H9 (cell line): ENCODE results near the gene MAD1L1. TPM values are rescaled to one million over a fixed set of nuclear protein-coding genes. Genes with fewer than 3 reads are reported as not detected.

Experiments
- DNase-seq: peaks from one replicate; pipeline ENCODE4 v3.0.0-alpha.2; 2017
- H2AFZ ChIP-seq: one replicate; pipeline ENCODE4 v1.6.1; 2013; ENCODE audit warnings: mild to moderate bottlenecking, low read length, control low read depth, moderate library complexity
- H2AK5ac ChIP-seq: 2 replicates; pipeline ENCODE4 v1.6.1; 2013; ENCODE audit warnings: low read length, control low read depth, mixed read lengths; ENCODE audit not compliant: insufficient read length
- H2BK120ac ChIP-seq: one replicate; pipeline ENCODE4 v1.6.1; 2013; ENCODE audit warnings: low read depth, mild to moderate bottlenecking, low read length, control low read depth, inconsistent platforms; ENCODE audit not compliant: poor library complexity, severe bottlenecking
- H2BK12ac ChIP-seq: 2 replicates; pipeline ENCODE4 v1.6.1; 2013; ENCODE audit warnings: low read length, control low read depth, mixed read lengths, low read depth; ENCODE audit not compliant: insufficient read length
- H2BK15ac ChIP-seq: 2 replicates; pipeline ENCODE4 v1.6.1; 2013; ENCODE audit warnings: low read depth, low read length, control low read depth
- H2BK20ac ChIP-seq: one replicate; pipeline ENCODE4 v1.6.1; 2013; ENCODE audit warnings: low read depth, mild to moderate bottlenecking, low read length, control low read depth, inconsistent platforms; ENCODE audit not compliant: poor library complexity, severe bottlenecking
- H2BK5ac ChIP-seq: 2 replicates; pipeline ENCODE4 v1.6.1; 2013; ENCODE audit warnings: low read length, control low read depth, mixed read lengths; ENCODE audit not compliant: insufficient read length
- H3K14ac ChIP-seq: 2 replicates; pipeline ENCODE4 v1.6.1; 2013; ENCODE audit warnings: low read length, control low read depth; ENCODE audit not compliant: insufficient read depth
- H3K18ac ChIP-seq: 2 replicates; pipeline ENCODE4 v1.6.1; 2013; ENCODE audit warnings: low read depth, mild to moderate bottlenecking, mixed read lengths, low read length, control low read depth; ENCODE audit not compliant: insufficient read length
- H3K23ac ChIP-seq: 2 replicates; pipeline ENCODE4 v1.6.1; 2013; ENCODE audit warnings: low read length, control low read depth, mixed read lengths, low read depth; ENCODE audit not compliant: insufficient read length
- H3K23me2 ChIP-seq: 2 replicates; pipeline ENCODE4 v1.6.1; 2013; ENCODE audit warnings: low read depth, mild to moderate bottlenecking, mixed read lengths, low read length, control low read depth; ENCODE audit not compliant: insufficient read length, poor library complexity, severe bottlenecking
- H3K27ac ChIP-seq: 2 replicates; pipeline ENCODE4 v1.5.1; 2013; ENCODE audit warnings: low read length, control low read depth, mixed read lengths, low read depth; ENCODE audit not compliant: insufficient read length
- H3K27me3 ChIP-seq: 2 replicates; pipeline ENCODE4 v1.6.1; 2013; ENCODE audit warnings: low read length, control low read depth, inconsistent platforms; ENCODE audit not compliant: insufficient read depth
- H3K4ac ChIP-seq: 2 replicates; pipeline ENCODE4 v1.6.1; 2013; ENCODE audit warnings: low read depth, mild to moderate bottlenecking, control low read depth, inconsistent platforms, low read length, moderate library complexity
- H3K4me1 ChIP-seq: 2 replicates; pipeline ENCODE4 v1.6.1; 2013; ENCODE audit warnings: low read length, control low read depth, inconsistent platforms; ENCODE audit not compliant: insufficient read depth
- H3K4me2 ChIP-seq: 2 replicates; pipeline ENCODE4 v1.6.1; 2013; ENCODE audit warnings: low read length, control low read depth, mixed read lengths; ENCODE audit not compliant: insufficient read length, insufficient read depth
- H3K56ac ChIP-seq: 2 replicates; pipeline ENCODE4 v1.6.1; 2013; ENCODE audit warnings: low read depth, mild to moderate bottlenecking, mixed read lengths, low read length, control low read depth; ENCODE audit not compliant: insufficient read length
- H3K79me1 ChIP-seq: 2 replicates; pipeline ENCODE4 v1.6.1; 2013; ENCODE audit warnings: low read depth, mild to moderate bottlenecking, moderate library complexity, low read length, control low read depth, inconsistent platforms; ENCODE audit not compliant: insufficient read depth, poor library complexity, severe bottlenecking
- H3K79me2 ChIP-seq: 2 replicates; pipeline ENCODE4 v1.6.1; 2013; ENCODE audit warnings: low read length, control low read depth, inconsistent platforms; ENCODE audit not compliant: insufficient read depth
- H3K9ac ChIP-seq: 2 replicates; pipeline ENCODE4 v1.6.1; 2013; ENCODE audit warnings: low read length, control low read depth, mixed read lengths; ENCODE audit not compliant: insufficient read length; ENCODE audit errors: extremely low read depth
- H3K9me3 ChIP-seq: one replicate; pipeline ENCODE4 v1.6.1; 2013; ENCODE audit warnings: low read depth, low read length, inconsistent platforms; ENCODE audit not compliant: control insufficient read depth
- H3T11ph ChIP-seq: one replicate; pipeline ENCODE4 v1.6.1; 2013; ENCODE audit warnings: mild to moderate bottlenecking, low read length, control low read depth, inconsistent platforms
- H4K20me1 ChIP-seq: one replicate; pipeline ENCODE4 v1.6.1; 2013; ENCODE audit not compliant: control insufficient read depth, insufficient read length, insufficient read depth
- H4K5ac ChIP-seq: 2 replicates; pipeline ENCODE4 v1.6.1; 2013; ENCODE audit warnings: low read depth, mild to moderate bottlenecking, mixed read lengths, low read length, control low read depth; ENCODE audit not compliant: insufficient read length
- H4K8ac ChIP-seq: replicated peaks from 2 replicates; pipeline ENCODE4 v1.6.1; 2013; ENCODE audit warnings: low read length, control low read depth, mixed read lengths, low read depth; ENCODE audit not compliant: insufficient read length
- H4K91ac ChIP-seq: 2 replicates; pipeline ENCODE4 v1.6.1; 2013; ENCODE audit warnings: low read depth, mild to moderate bottlenecking, moderate library complexity, mixed read lengths, low read length, control low read depth; ENCODE audit not compliant: insufficient read length
- H3K27ac Mint-ChIP-seq, 3 experiments: 2 replicates in 2 of 3; 3 replicates in 1 of 3; pipeline ENCODE4 v1.8.0; 2020 to 2021; ENCODE audit warnings: mixed read lengths in 3 of 3, mild to moderate bottlenecking in 1 of 3, moderate library complexity in 1 of 3
- H3K27me3 Mint-ChIP-seq: 2 replicates; pipeline ENCODE4 v1.8.0; 2021; ENCODE audit warnings: low read depth, mild to moderate bottlenecking, moderate library complexity, mixed read lengths
- H3K36me3 Mint-ChIP-seq, 3 experiments: 2 replicates in 2 of 3; 3 replicates in 1 of 3; pipeline ENCODE4 v1.8.0; 2020 to 2021; ENCODE audit warnings: low read depth in 3 of 3, mixed read lengths in 3 of 3; ENCODE audit not compliant: insufficient read depth in 1 of 3
- H3K4me1 Mint-ChIP-seq, 2 experiments: 2 replicates each; pipeline ENCODE4 v1.8.0; 2020; ENCODE audit warnings: mixed read lengths in 2 of 2
- H3K4me3 Mint-ChIP-seq, 2 experiments: 2 replicates in 1 of 2; 3 replicates in 1 of 2; pipeline ENCODE4 v1.8.0; 2020 to 2021; ENCODE audit warnings: mild to moderate bottlenecking in 2 of 2, mixed read lengths in 2 of 2, moderate library complexity in 1 of 2
- H3K9me3 Mint-ChIP-seq, 2 experiments: 2 replicates in 1 of 2; 3 replicates in 1 of 2; pipeline ENCODE4 v1.8.0; 2020; ENCODE audit warnings: mild to moderate bottlenecking in 2 of 2, mixed read lengths in 2 of 2, moderate library complexity in 1 of 2
- WGBS: extraction: QIAGEN DNeasy Blood & Tissue Kit; methylation state at CpG from one replicate; pipeline ENCODE4 v1.1.7; 2013; ENCODE audit warnings: missing lambda C conversion rate, low lambda C conversion rate, mixed read lengths; ENCODE audit not compliant: insufficient read length; ENCODE audit errors: extremely low coverage; 5-methylcytosine and 5-hydroxymethylcytosine counted together
- total RNA-seq: library from RNA; stranded (reverse); gene quantifications from 2 replicates; pipeline ENCODE4 v1.2.1, GENCODE V29; 2021
- TF ChIP-seq, protein P1 (sequence below): fragments of 200-600 bp; sonication (generic); conservative IDR thresholded peaks from 3 replicates; pipeline ENCODE4 v1.8.0; 2021; ENCODE audit warnings: antibody characterized with exemption, mild to moderate bottlenecking

MAD1L1 gene
- total RNA-seq, 1 experiment from 2014 or later = 39.0 TPM

DNA sequence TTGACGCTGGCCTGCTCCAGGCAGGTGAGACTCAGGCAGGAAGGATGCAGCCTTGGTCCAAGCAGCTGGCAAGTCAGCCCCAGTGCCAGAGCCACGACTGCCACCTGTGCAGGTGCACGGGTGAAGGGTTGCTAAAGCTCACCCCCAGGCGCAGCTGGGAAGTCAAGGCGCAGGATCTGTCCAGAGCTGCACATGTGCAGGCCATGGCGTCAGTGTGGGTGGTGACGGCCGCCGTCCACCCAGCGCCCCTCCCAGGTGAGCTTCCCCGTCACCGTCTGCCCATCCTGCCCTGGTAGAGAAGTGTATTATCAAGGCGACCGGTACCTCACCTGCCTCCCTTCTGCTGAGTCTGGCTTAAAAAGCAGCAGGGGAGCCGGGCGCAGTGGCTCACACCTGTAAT is 110.1 kb downstream of the MAD1L1 start:
- H2AK5ac ChIP-seq = no peak overlapping the region
- no peak overlapping the region for H2BK12ac ChIP-seq
- H3K27ac Mint-ChIP-seq = no peak overlapping the region
- H3K36me3 Mint-ChIP-seq = peaks cover 2 to 4% (median 4%) of the 10 kb centered on the region in 3 experiments; a peak in 3 of 7 replicates
- no peak overlapping the region for H2AFZ ChIP-seq
- H3K14ac ChIP-seq = no peak overlapping the region
- H3K56ac ChIP-seq = no peak overlapping the region
- no peak for DNase-seq
- H3K4me2 ChIP-seq = no peak overlapping the region
- H3K27ac ChIP-seq = no peak overlapping the region
- H3K9me3 ChIP-seq = no peaks in the 10 kb centered on the region
- H2BK15ac ChIP-seq = no peak overlapping the region
- H3K4me1 ChIP-seq = no peaks in the 10 kb centered on the region
- H3T11ph ChIP-seq = no peak overlapping the region
- H2BK20ac ChIP-seq = no peak overlapping the region
- no peaks in the 10 kb centered on the region for H3K23me2 ChIP-seq
- H3K27me3 ChIP-seq = no peaks in the 10 kb centered on the region
- no peaks in the 10 kb centered on the region; the same call in 1 of the 2 replicates for H3K27me3 Mint-ChIP-seq
- no peak overlapping the region for H3K23ac ChIP-seq
- H3K4ac ChIP-seq = no peak overlapping the region
- no peaks in the 10 kb centered on the region for H4K20me1 ChIP-seq
- H4K5ac ChIP-seq = no peak overlapping the region
- WGBS = no CpG with 5 or more reads among the region's 16 CpGs
- no peaks in the 10 kb centered on the region for H3K79me1 ChIP-seq
- no peak overlapping the region for H4K91ac ChIP-seq
- no peak overlapping the region for H3K18ac ChIP-seq
- H3K79me2 ChIP-seq = no peaks in the 10 kb centered on the region
- H3K9me3 Mint-ChIP-seq = no peaks in the 10 kb centered on the region
- no peak overlapping the region for H2BK5ac ChIP-seq
- TF ChIP-seq, protein P1, sequence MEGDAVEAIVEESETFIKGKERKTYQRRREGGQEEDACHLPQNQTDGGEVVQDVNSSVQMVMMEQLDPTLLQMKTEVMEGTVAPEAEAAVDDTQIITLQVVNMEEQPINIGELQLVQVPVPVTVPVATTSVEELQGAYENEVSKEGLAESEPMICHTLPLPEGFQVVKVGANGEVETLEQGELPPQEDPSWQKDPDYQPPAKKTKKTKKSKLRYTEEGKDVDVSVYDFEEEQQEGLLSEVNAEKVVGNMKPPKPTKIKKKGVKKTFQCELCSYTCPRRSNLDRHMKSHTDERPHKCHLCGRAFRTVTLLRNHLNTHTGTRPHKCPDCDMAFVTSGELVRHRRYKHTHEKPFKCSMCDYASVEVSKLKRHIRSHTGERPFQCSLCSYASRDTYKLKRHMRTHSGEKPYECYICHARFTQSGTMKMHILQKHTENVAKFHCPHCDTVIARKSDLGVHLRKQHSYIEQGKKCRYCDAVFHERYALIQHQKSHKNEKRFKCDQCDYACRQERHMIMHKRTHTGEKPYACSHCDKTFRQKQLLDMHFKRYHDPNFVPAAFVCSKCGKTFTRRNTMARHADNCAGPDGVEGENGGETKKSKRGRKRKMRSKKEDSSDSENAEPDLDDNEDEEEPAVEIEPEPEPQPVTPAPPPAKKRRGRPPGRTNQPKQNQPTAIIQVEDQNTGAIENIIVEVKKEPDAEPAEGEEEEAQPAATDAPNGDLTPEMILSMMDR = no peak
- no peaks in the 10 kb centered on the region for H3K4me1 Mint-ChIP-seq
- no peak overlapping the region for H3K4me3 Mint-ChIP-seq
- H3K9ac ChIP-seq = no peak overlapping the region
- H2BK120ac ChIP-seq = no peak overlapping the region
- H4K8ac ChIP-seq = no peak overlapping the region
